Measurements from ENCODE around the gene PRR30. TPM values are rescaled to one million over a fixed set of nuclear protein-coding genes. Genes with fewer than 3 reads are reported as not detected.

PRR30 gene
- total and polyA plus RNA-seq, 2 of the 4 experiments (the other 2 are of a cell fraction) = not detected

- no peaks in the 10 kb centered on the region for H4K20me1 ChIP-seq (ENCODE audit: insufficient read depth, low read length)
- no peaks in the 10 kb centered on the region for H3K9me3 ChIP-seq (ENCODE audit: control insufficient read depth, insufficient read depth, low read length)
- dilution Hi-C loops (cut with HindIII; ENCODE audit: low sequenced_read_pairs, unreplicated experiment) (no loop called here), in situ Hi-C loops (cut with MboI; ENCODE audit: low sequenced_read_pairs) (loop anchor here (5.0 kb wide), 1 partner anchor 95 kb away; no protein-coding TSS in a partner anchor), intact Hi-C loops (cut with micrococcal nuclease) (no loop called here)
- H2BK20ac ChIP-seq (ENCODE audit: low read depth, low read length) = no peak overlapping the region
- H3K36me3 ChIP-seq (ENCODE audit: control insufficient read depth, insufficient read depth, low read length) = no peaks in the 10 kb centered on the region
- H3K4me1 ChIP-seq (ENCODE audit: control insufficient read depth, insufficient read depth, low read length) = no peaks in the 10 kb centered on the region
- no peak overlapping the region for H4K91ac ChIP-seq (ENCODE audit: insufficient read depth, low read depth, low read length)
- CTCF ChIA-PET = interaction anchor here (0.9 kb wide), 1 partner anchor 90 kb away, joined by 4 read pairs; no protein-coding TSS in a partner anchor
- no peak overlapping the region for H3K14ac ChIP-seq (replicated peaks; ENCODE audit: low read depth, low read length)
- no peak overlapping the region for H3K56ac ChIP-seq (ENCODE audit: extremely low read depth, insufficient read depth, low read length)
- H3K79me1 ChIP-seq (ENCODE audit: low read depth in 1 of 2, low read length in 2 of 2) = no peaks in the 10 kb centered on the region
- no peak overlapping the region for H3K27ac ChIP-seq (ENCODE audit: insufficient read depth, low read length)
- TF ChIP-seq NFE2L2 (IDR thresholded peaks at IDR 0.05; ENCODE audit: low read depth, low read length) (no peak), BHLHE40 (IDR thresholded peaks at IDR 0.05; ENCODE audit: low read depth, low read length) (no peak), RAD21 (IDR thresholded peaks at IDR 0.05; ENCODE audit: low read length) (no peak), MAFK (IDR thresholded peaks at IDR 0.05; ENCODE audit: low read depth, low read length) (no peak), ELK1 (IDR thresholded peaks at IDR 0.05; ENCODE audit: borderline replicate concordance, low read depth, low read length) (no peak), RFX5 (IDR thresholded peaks at IDR 0.05; ENCODE audit: low read depth, low read length) (no peak), RCOR1 (IDR thresholded peaks at IDR 0.05; ENCODE audit: insufficient replicate concordance, low read length) (no peak), SMC3 (IDR thresholded peaks at IDR 0.05; ENCODE audit: low read depth, low read length) (no peak)
- no peak for ATAC-seq (ENCODE audit: low read depth)
- POLR2A ChIA-PET (ENCODE audit: unreplicated experiment) = no interaction called here
- no peak for DNase-seq
- 67% methylated on average over 1 of the region's 5 CpGs; no CpG with 5 or more reads in 1 of the 2 experiments for WGBS, 2 experiments (ENCODE audit: extremely low coverage in 2 of 2, insufficient read length in 1 of 2)
- no peak overlapping the region for H2AFZ ChIP-seq (replicated peaks; ENCODE audit: low read length, poor library complexity)
- no peak overlapping the region for H2BK5ac ChIP-seq (ENCODE audit: low read depth, low read length, poor library complexity, severe bottlenecking)
- no peak overlapping the region for H3K9ac ChIP-seq (ENCODE audit: low read depth, low read length)
- no peak overlapping the region for H2BK120ac ChIP-seq (ENCODE audit: low read depth, low read length)
- no peak overlapping the region for H2AK9ac ChIP-seq (replicated peaks; ENCODE audit: low read depth, low read length, poor library complexity)
- no peak overlapping the region for H3K4ac ChIP-seq (ENCODE audit: low read depth, low read length)
- no peak overlapping the region for H4K5ac ChIP-seq (ENCODE audit: low read depth, low read length)
- no peak overlapping the region for H2BK15ac ChIP-seq (ENCODE audit: low read depth, low read length)
- no peaks in the 10 kb centered on the region for H3K9me1 ChIP-seq (ENCODE audit: insufficient read depth, low read length)
- H3K27me3 ChIP-seq (ENCODE audit: control insufficient read depth, insufficient read depth, low read length) = peaks cover 38% of the 10 kb centered on the region
- H3K18ac ChIP-seq (ENCODE audit: low read depth, low read length) = no peak overlapping the region
- H3K4me3 ChIP-seq (ENCODE audit: insufficient read depth, low read depth, low read length) = no peak overlapping the region
- no peak overlapping the region for H3K4me2 ChIP-seq (ENCODE audit: low read depth, low read length)
- no peak overlapping the region for H2AK5ac ChIP-seq (ENCODE audit: low read depth, low read length)
- no TSS peak for BruUV-seq (replicated peaks)
- no peak overlapping the region for H4K8ac ChIP-seq (ENCODE audit: low read depth in 2 of 2, low read length in 2 of 2)
- H3K23ac ChIP-seq (ENCODE audit: low read depth, low read length) = no peak overlapping the region
These were observed 36.9 kb downstream of the PRR30 start for GRCh38 chr2:27102329-27102728.

Data from IMR-90 (cell line).